GM23338 (cell line): Measurements from ENCODE around the gene RAVER1. TPM values are rescaled to one million over a fixed set of nuclear protein-coding genes. Genes with fewer than 3 reads are reported as not detected.

ENCODE experiments used
- ATAC-seq: fragments of 200-7000 bp; cut with Tn5 transposase; 3 replicates; pipeline ENCODE4 v1.9.1; 2020
- DNase-seq: peaks from one replicate; pipeline ENCODE4 v3.0.0-alpha.2; 2015; ENCODE audit warnings: low spot score
- H2AFZ ChIP-seq: fragments of 200-600 bp; sonication (generic); 2 replicates; pipeline ENCODE4 v1.8.0; 2016; ENCODE audit warnings: antibody characterized with exemption, mild to moderate bottlenecking, moderate library complexity
- H3F3A ChIP-seq: fragments of 200-600 bp; sonication (generic); replicated peaks from 2 replicates; pipeline ENCODE4 v1.8.0; 2017; ENCODE audit warnings: antibody characterized with exemption, mixed run types, low read depth
- H3K27ac ChIP-seq: fragments of 200-600 bp; sonication (generic); 2 replicates; pipeline ENCODE4 v1.6.1; 2016; ENCODE audit warnings: low read depth
- H3K27me3 ChIP-seq: fragments of 200-600 bp; sonication (generic); 2 replicates; pipeline ENCODE4 v1.8.0; 2016; ENCODE audit warnings: mild to moderate bottlenecking, mixed run types, moderate library complexity; ENCODE audit not compliant: insufficient read depth
- H3K36me3 ChIP-seq: fragments of 200-600 bp; sonication (generic); 2 replicates; pipeline ENCODE4 v1.8.0; 2016; ENCODE audit warnings: mild to moderate bottlenecking; ENCODE audit not compliant: insufficient read depth
- H3K4me1 ChIP-seq: fragments of 200-600 bp; sonication (generic); 2 replicates; pipeline ENCODE4 v1.8.0; 2016; ENCODE audit warnings: mild to moderate bottlenecking, moderate library complexity; ENCODE audit not compliant: insufficient read depth
- H3K4me2 ChIP-seq: fragments of 200-600 bp; sonication (generic); 2 replicates; pipeline ENCODE4 v1.7.1; 2017; ENCODE audit warnings: mixed run types
- H3K4me3 ChIP-seq: fragments of 200-600 bp; sonication (generic); 2 replicates; pipeline ENCODE4 v1.6.1; 2016; ENCODE audit warnings: mixed run types
- H3K79me2 ChIP-seq: fragments of 200-600 bp; sonication (generic); replicated peaks from 2 replicates; pipeline ENCODE4 v1.8.0; 2017; ENCODE audit warnings: mild to moderate bottlenecking; ENCODE audit not compliant: insufficient read depth
- H3K9me2 ChIP-seq: fragments of 200-600 bp; sonication (generic); 2 replicates; pipeline ENCODE4 v1.8.0; 2017; ENCODE audit not compliant: insufficient read depth
- H4K20me1 ChIP-seq: fragments of 200-600 bp; sonication (generic); replicated peaks from 2 replicates; pipeline ENCODE4 v1.8.0; 2017; ENCODE audit warnings: mild to moderate bottlenecking; ENCODE audit not compliant: insufficient read depth
- H3K27ac Mint-ChIP-seq: 2 replicates; pipeline ENCODE4 v1.8.0; 2020; ENCODE audit warnings: inconsistent platforms, mild to moderate bottlenecking, moderate library complexity, mixed read lengths
- H3K27me3 Mint-ChIP-seq: 3 replicates; pipeline ENCODE4 v1.8.0; 2022; ENCODE audit warnings: low read depth, mild to moderate bottlenecking, moderate library complexity, mixed read lengths, inconsistent platforms; ENCODE audit not compliant: insufficient read depth, poor library complexity
- H3K36me3 Mint-ChIP-seq: 3 replicates; pipeline ENCODE4 v1.8.0; 2021; ENCODE audit warnings: low read depth, mild to moderate bottlenecking, inconsistent platforms, moderate library complexity, mixed read lengths
- H3K4me1 Mint-ChIP-seq: 3 replicates; pipeline ENCODE4 v1.8.0; 2020; ENCODE audit warnings: mild to moderate bottlenecking, inconsistent platforms, mixed read lengths
- H3K4me3 Mint-ChIP-seq: 3 replicates; pipeline ENCODE4 v1.8.0; 2021; ENCODE audit warnings: moderate library complexity, mild to moderate bottlenecking, inconsistent platforms, mixed read lengths
- H3K9me3 Mint-ChIP-seq: 3 replicates; pipeline ENCODE4 v1.8.0; 2020; ENCODE audit warnings: moderate library complexity, mild to moderate bottlenecking, inconsistent platforms, mixed read lengths
- CREB1 ChIP-seq: fragments of 250-450 bp; sonication (Bioruptor Pico); IDR thresholded peaks from 2 replicates; pipeline ENCODE4 v1.5.0; 2020; ENCODE audit warnings: low read depth, mild to moderate bottlenecking, moderate library complexity
- CTCF ChIP-seq, 2 experiments: fragments of 200-600 bp in 1 of 2; sonication (generic) in 1 of 2; conservative IDR thresholded peaks; 2 replicates each; pipeline versions ENCODE4 v1.5.1 to v1.6.1; 2016 to 2017; ENCODE audit warnings: antibody characterized with exemption in 2 of 2, low read depth in 2 of 2, mild to moderate bottlenecking in 2 of 2, moderate library complexity in 1 of 2
- ETS1 ChIP-seq: IDR thresholded peaks from 2 replicates; pipeline ENCODE4 v1.6.1; 2016; ENCODE audit warnings: antibody characterized with exemption
- EZH2 ChIP-seq: fragments of 200-600 bp; sonication (generic); IDR thresholded peaks from one replicate; pipeline ENCODE4 v1.8.0; 2017; ENCODE audit warnings: antibody characterized with exemption, mild to moderate bottlenecking, low read depth; ENCODE audit not compliant: unreplicated experiment
- EZH2phosphoT487 ChIP-seq: fragments of 200-600 bp; sonication (generic); IDR thresholded peaks from one replicate; pipeline ENCODE4 v1.8.1; 2018; ENCODE audit warnings: antibody characterized with exemption; ENCODE audit not compliant: unreplicated experiment
- JUNB ChIP-seq: IDR thresholded peaks from one replicate; pipeline ENCODE4 v1.6.1; 2016; ENCODE audit warnings: antibody characterized with exemption; ENCODE audit not compliant: unreplicated experiment
- POLR2AphosphoS5 ChIP-seq: IDR thresholded peaks from 2 replicates; pipeline ENCODE4 v1.6.1; 2016; ENCODE audit warnings: antibody characterized with exemption, low read depth
- REST ChIP-seq: IDR thresholded peaks from one replicate; pipeline ENCODE4 v1.6.1; 2018; ENCODE audit warnings: antibody characterized with exemption; ENCODE audit not compliant: unreplicated experiment
- STAT1 ChIP-seq: IDR thresholded peaks from one replicate; pipeline ENCODE4 v1.6.1; 2016; ENCODE audit warnings: antibody characterized with exemption; ENCODE audit not compliant: unreplicated experiment
- ZNF114 ChIP-seq: fragments of 250-450 bp; sonication (Bioruptor Pico); IDR thresholded peaks from 2 replicates; pipeline ENCODE4 v1.5.0; 2020; ENCODE audit warnings: mild to moderate bottlenecking, moderate library complexity
- polyA plus RNA-seq: library from polyadenylated mRNA; unstranded; fragments of >200 nt; fragmentation: Nextera tagmentation; extraction: Ambion mirVana; gene quantifications from 2 replicates; pipeline ENCODE4 v1.2.1, GENCODE V29; 2016
- total RNA-seq: library from RNA; depleted of rRNA; stranded (reverse); fragments of >200 nt; shearing (Covaris generic); gene quantifications from 2 replicates; pipeline ENCODE4 v1.2.3, GENCODE V29; 2014

RAVER1 gene
- total and polyA plus RNA-seq, 2 experiments from 2014 or later: 25.5 to 88.3 TPM

GRCh38 chr19:10289167-10289835 lies 44.0 kb downstream of the RAVER1 start:
- peak overlapping the region; percentile 98 for H2AFZ ChIP-seq
- H3K36me3 ChIP-seq: no peaks in the 10 kb centered on the region
- no peaks in the 10 kb centered on the region for H3K79me2 ChIP-seq
- no peaks in the 10 kb centered on the region for H3K9me2 ChIP-seq
- Mint-ChIP-seq H3K9me3 (peaks cover 3% of the 10 kb centered on the region; the same call in 1 of the 3 replicates), H3K4me1 (peaks cover 31% of the 10 kb centered on the region), H3K36me3 (peaks cover 8% of the 10 kb centered on the region; the same call in 2 of the 3 replicates), H3K4me3 (peak overlapping the region; percentile 77), H3K27ac (peak overlapping the region; percentile 80; the same call in 1 of the 2 replicates), H3K27me3 (peaks cover 81% of the 10 kb centered on the region)
- H3F3A ChIP-seq: peaks cover 19% of the 10 kb centered on the region; the same call in 1 of the 2 replicates
- peak overlapping the region; percentile 94 for H3K4me2 ChIP-seq
- no peaks in the 10 kb centered on the region; the same call in 1 of the 2 replicates for H4K20me1 ChIP-seq
- peak overlapping the region; percentile 71 for H3K4me3 ChIP-seq
- peaks cover 84% of the 10 kb centered on the region for H3K27me3 ChIP-seq
- DNase-seq (peak; percentile 93), ATAC-seq (peak; percentile 8)
- TF ChIP-seq CREB1 (CRISPR knock-in tag) (peak; percentile 73), STAT1 (no peak), EZH2phosphoT487 (no peak), CTCF (conservative IDR thresholded peaks at IDR 0.05; ENCODE audit: low read depth in 2 of 2) (no peak), JUNB (no peak), REST (no peak), ZNF114 (CRISPR knock-in tag) (no peak)
- H3K27ac ChIP-seq: no peak overlapping the region
- H3K4me1 ChIP-seq: peaks cover 24% of the 10 kb centered on the region

- Histone ChIP-seq H2AFZ (peak overlapping the region; percentile 96), H3K9me2 (no peaks in the 10 kb centered on the region), H3K27ac (no peak overlapping the region)
- TF ChIP-seq POLR2AphosphoS5 (peak; percentile 23; the same call in 1 of the 2 replicates), STAT1 (no peak), REST (no peak), ETS1 (no peak), EZH2 (no peak)
These were observed 44.6 kb downstream of the RAVER1 start for GRCh38 chr19:10288662-10289166.

More at GRCh38 chr19:10288662-10289166, 44.6 kb downstream of the RAVER1 start:
- ATAC-seq (peak; percentile 26), DNase-seq (peak; percentile 83)
- H3K9me3 Mint-ChIP-seq: peaks cover 3% of the 10 kb centered on the region; the same call in 1 of the 3 replicates
- Histone ChIP-seq H3K4me1 (peaks cover 24% of the 10 kb centered on the region), H3F3A (peaks cover 19% of the 10 kb centered on the region; the same call in 1 of the 2 replicates), H3K27me3 (peaks cover 78% of the 10 kb centered on the region), H3K36me3 (no peaks in the 10 kb centered on the region), H3K79me2 (no peaks in the 10 kb centered on the region), H3K4me2 (peak overlapping the region; percentile 94), H4K20me1 (no peaks in the 10 kb centered on the region; the same call in 1 of the 2 replicates), H3K4me3 (peak overlapping the region; percentile 71)
- peak overlapping the region; percentile 77 for H3K4me3 Mint-ChIP-seq
- H3K4me1 Mint-ChIP-seq: peaks cover 31% of the 10 kb centered on the region
- peaks cover 75% of the 10 kb centered on the region for H3K27me3 Mint-ChIP-seq
- peak overlapping the region; percentile 80; the same call in 1 of the 2 replicates for H3K27ac Mint-ChIP-seq
- peaks cover 8% of the 10 kb centered on the region; the same call in 2 of the 3 replicates for H3K36me3 Mint-ChIP-seq
